GM13976 (cell line): ENCODE data around the gene DGKB.

ENCODE experiments used
- DNase-seq: peaks from one replicate; pipeline ENCODE4 v3.0.0; 2012; ENCODE audit warnings: low spot score
- in situ Hi-C: fragments of 300-500 bp; cut with MboI; formaldehyde crosslinking; loops from one replicate; pipeline ENCODE4 v1.12.0; 2022; ENCODE audit warnings: low sequenced_read_pairs, mixed read lengths, inconsistent platforms; ENCODE audit not compliant: unreplicated experiment
- TF ChIP-seq, protein P1 (sequence below): IDR thresholded peaks from 2 replicates; pipeline ENCODE4 v1.5.1; 2012; ENCODE audit warnings: borderline replicate concordance, mild to moderate bottlenecking; ENCODE audit not compliant: insufficient read depth; ENCODE audit errors: extremely low read depth, missing control alignments, control extremely low read depth

Gene DGKB

DNA sequence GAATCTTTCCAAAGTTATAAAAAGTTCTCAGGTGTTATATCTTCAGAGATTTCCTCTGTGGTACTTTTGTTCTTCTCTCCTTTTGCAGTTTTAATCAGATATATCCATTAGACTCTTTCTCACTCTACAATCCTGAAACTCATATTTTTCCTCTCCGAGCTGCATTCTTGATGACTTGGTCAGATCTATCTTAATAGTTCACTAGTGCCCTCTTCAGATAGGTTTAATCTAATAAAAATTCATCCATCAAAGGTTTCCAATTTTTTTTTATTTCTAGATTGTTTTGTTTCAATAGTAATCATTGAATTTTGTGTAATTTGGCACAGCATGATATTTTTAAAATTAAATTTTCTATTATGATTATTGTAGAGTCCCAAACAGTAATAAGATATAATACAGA, 21.8 kb upstream of the DGKB start:
- in situ Hi-C loops = no loop called here
- no peak for DNase-seq

DNA sequence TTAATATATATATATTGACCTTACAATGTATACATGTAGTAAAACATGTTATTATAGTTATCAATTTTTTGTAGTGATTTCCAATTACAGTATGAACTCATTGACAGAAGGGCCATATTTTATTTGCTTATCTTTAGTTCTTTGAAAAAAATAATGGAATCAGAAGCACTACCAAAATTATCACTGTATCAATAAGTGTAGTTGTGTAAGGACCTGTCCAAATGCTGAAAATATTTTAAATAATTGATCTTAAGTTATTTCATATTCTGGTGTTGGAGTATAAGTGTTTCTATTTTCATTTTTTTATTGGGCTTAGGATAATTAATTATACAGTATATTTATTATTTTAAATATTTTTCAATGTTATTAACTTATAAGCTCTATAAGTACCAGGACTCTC, 8.5 kb upstream of the DGKB start:
- DNase-seq = no peak
- in situ Hi-C loops = no loop called here
- TF ChIP-seq, protein P1, sequence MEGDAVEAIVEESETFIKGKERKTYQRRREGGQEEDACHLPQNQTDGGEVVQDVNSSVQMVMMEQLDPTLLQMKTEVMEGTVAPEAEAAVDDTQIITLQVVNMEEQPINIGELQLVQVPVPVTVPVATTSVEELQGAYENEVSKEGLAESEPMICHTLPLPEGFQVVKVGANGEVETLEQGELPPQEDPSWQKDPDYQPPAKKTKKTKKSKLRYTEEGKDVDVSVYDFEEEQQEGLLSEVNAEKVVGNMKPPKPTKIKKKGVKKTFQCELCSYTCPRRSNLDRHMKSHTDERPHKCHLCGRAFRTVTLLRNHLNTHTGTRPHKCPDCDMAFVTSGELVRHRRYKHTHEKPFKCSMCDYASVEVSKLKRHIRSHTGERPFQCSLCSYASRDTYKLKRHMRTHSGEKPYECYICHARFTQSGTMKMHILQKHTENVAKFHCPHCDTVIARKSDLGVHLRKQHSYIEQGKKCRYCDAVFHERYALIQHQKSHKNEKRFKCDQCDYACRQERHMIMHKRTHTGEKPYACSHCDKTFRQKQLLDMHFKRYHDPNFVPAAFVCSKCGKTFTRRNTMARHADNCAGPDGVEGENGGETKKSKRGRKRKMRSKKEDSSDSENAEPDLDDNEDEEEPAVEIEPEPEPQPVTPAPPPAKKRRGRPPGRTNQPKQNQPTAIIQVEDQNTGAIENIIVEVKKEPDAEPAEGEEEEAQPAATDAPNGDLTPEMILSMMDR = no peak

More for the DNA sequence above, 21.8 kb upstream of the DGKB start:
- TF ChIP-seq, protein P1 = no peak

DNA sequence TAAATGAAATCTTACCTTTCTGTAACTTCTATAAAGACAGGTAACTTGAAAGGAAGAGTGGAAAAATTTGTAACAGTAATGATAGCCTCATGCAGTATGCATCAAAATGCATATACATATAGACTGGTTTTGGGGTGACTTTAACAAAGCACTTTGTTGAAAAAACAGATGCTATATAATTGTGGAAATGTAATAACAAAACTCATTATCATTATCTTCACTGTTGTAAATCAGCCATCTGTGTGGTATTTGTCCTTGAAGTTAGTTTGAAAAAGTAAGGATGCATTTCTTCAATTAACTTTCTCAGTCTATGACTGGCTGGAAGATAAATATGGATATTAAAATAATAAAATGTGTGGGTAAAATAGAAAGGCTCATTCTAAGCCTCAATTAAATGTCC, 6.1 kb upstream of the DGKB start:
- TF ChIP-seq, protein P1 = no peak
- in situ Hi-C loops = no loop called here
- no peak for DNase-seq

DNA sequence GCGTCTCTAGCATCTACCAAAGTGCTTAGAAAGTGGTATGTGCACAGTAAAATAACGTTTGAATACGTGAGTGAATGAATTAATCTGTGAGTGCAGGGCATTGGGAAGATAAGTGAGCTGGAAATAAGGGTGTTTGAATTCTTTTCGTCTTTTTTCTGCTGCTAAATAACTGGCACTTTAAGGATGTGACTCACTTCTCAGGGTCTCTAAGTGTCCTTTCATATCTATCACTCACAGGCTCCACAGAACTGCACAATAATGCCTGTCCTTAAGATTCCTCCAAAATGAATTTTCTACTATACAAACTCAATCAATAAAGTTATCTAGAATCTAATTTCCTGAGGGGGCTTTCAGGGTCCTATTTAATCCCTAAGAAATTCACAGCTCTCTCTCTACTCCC, 3.2 kb upstream of the DGKB start:
- TF ChIP-seq, protein P1 = no peak
- in situ Hi-C loops = no loop called here
- no peak for DNase-seq

DNA sequence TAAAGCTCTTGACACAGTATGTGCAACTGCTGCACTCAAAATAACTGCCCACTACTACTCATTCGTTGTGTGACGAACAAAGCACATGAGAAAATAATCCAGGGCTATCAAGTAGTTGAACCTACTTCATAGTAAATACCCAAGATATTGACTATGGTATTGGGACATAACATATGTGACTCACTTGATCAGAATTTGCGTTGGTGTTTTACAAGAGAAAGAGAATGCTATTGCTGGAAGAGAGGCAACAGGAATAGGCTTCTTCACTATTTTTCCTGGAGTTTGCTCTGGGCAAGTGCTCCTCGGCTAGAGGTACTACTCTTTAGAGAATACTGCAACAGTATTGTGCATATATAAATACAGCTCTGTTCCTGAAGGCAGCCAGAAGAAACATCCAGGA, 2.5 kb downstream of the DGKB start:
- in situ Hi-C loops = no loop called here
- TF ChIP-seq, protein P1 = no peak
- no peak for DNase-seq

DNA sequence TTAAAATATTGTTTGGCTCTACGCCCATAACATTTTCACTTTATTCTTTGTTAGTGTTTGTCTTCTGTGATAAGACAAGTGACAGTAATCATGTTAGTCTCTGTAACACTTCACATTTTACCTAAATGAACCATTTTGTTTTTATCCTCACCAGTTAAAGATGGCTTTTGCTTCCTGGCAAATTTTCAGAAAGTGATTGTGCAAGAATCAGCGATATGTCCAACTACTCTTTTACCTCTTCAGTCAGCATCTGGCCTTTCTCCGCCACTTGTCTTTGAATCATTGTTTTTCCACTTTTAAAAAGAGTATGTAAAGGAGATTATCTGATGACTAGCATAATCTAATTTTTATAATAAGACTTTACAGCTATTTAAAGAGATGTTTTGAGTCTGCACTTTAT, 3.5 kb downstream of the DGKB start:
- TF ChIP-seq, protein P1 = no peak
- DNase-seq = no peak
- in situ Hi-C loops = no loop called here

DNA sequence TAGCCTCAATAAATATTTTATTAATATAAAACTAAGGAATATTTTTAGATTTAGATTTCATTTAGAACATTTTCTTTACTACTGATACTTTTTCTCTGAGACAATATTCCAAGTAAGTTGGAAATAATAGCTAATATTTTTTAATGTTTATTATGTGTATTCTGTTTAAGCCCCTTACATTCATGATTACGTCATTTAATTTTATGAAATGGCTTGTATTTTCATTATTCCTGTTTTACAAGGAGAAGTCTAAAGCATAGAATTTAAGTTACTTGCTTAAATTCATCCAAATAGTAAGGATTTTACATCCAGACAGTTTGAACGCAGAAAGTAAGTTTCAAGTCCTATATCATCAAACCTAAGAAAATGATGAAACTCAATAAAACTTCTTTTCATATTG, 6.1 kb downstream of the DGKB start:
- no peak for DNase-seq
- in situ Hi-C loops = no loop called here
- TF ChIP-seq, protein P1 = no peak
